SH-SY5Y (cell line): ENCODE measurements around the gene GJA5.

Experiments
- GATA2 ChIP-seq: IDR thresholded peaks from 2 replicates; pipeline ENCODE4 v1.6.1; 2011; ENCODE audit warnings: mild to moderate bottlenecking, low read depth, low read length
- GATA3 ChIP-seq: IDR thresholded peaks from 2 replicates; pipeline ENCODE4 v1.6.1; 2011; ENCODE audit warnings: low read depth, mild to moderate bottlenecking, low read length, moderate library complexity

GJA5 gene

GRCh38 chr1:147760481-147761260 lies at the start of gene GJA5:
Gene GJA5, minus strand, starts transcription at chr1:147760602. Its CDS starts 1,364 bp downstream, at chr1:147759238.
- no peak for TF ChIP-seq GATA3
- TF ChIP-seq GATA2, result no peak

- no peak for TF ChIP-seq GATA3
- TF ChIP-seq GATA2, result no peak
Observed at GRCh38 chr1:147809236-147809635, 48.8 kb upstream of the GJA5 start.

- TF ChIP-seq GATA2 (no peak), GATA3 (no peak)
Observed at GRCh38 chr1:147808025-147808424, 47.6 kb upstream of the GJA5 start.

DNA sequence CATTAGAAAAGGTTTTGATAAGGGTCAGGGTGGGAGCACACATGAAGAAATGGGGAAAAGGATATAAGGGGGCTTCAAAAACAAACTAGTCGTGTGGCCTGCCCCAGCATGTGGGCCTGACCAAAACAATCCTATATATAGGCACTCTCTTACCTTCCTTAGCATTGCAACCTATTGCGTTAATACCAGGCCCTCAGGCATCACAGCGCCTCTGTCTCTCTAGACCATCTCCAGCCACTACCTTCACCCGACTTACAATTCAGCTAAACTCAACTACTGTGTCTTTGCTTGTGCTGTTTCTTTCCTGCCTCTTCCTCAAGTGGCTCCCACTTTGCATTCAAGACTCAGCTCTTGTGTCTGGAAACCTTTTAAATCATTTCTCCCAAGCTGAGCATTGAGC lies 47.0 kb upstream of the GJA5 start:
- TF ChIP-seq GATA3 (no peak), GATA2 (no peak)

DNA sequence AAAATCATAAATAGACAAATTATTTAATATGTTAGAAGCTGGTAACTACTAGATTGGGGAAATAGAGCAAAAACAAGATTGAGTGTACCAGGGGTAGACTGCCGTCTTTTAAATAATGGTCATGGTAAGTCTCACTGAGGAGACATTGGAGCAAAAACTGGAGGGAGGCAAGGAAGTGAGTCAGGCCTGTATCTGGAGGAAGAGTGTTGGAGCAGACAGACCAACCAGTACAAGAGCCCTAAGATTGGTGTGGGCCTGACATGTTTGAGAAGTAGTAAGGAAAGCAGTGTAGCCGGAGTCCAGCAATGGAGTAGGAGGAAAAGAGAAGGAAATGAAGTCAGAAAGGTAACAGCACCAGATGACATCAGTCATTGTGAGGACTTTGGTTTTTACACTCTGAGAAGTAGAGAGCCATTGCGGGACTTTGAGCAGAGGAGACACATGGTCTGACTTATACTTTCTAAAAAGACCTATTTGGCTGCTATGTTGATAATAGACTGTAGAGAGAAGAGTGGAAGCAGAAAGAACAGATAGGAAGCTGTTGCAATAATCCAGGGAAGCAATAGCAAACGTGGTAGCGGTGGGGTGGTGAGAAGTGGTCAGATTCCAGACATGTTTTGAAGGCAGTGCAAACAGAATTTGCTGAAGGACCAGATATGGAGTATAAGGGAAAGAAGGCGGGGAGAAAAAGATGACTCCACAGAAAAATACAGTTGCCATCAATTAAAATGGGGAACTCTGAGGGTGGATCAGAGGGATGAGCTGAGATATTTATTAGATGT lies 44.7 kb upstream of the GJA5 start:
- TF ChIP-seq GATA2 (no peak), GATA3 (no peak)

DNA sequence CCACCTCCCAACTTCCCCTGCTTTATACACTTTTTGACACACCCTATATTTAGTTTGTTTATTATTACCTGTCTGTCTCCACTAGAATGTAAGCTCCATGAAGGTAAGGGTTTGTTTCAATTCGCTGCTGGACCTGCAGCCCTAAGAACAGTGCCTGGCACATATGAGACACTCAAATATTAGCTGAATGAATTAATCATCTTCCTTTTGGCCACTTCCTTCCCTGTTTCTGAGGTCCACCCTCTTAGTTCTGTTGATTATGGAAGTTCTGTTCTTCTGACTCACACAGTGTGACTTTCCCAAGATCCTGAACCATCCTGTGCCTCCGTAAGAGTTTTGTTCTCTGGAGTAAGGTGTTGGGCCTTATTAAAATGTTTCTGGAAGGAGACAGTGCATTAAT lies 40.4 kb upstream of the GJA5 start:
- no peak for TF ChIP-seq GATA3
- TF ChIP-seq GATA2, result no peak

DNA sequence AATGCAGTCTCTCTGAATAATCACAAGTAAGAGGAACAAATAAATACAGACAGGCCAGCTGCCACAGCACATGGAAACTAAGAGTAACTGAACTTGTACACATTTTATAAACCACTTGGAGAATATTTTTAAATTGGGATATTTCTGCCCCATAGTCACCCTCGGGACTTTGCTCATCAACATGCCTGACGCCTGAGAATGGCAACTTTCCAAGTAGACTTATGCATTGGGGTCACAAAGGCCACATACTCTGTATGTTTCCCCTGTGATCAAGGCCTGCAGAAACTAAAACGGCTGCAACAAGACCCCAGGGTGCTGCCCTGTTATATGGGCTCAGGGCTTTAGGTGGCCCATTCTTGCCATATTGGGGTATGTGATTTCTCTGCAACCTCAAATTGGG lies 38.3 kb upstream of the GJA5 start:
- TF ChIP-seq GATA2 (no peak), GATA3 (no peak)

DNA sequence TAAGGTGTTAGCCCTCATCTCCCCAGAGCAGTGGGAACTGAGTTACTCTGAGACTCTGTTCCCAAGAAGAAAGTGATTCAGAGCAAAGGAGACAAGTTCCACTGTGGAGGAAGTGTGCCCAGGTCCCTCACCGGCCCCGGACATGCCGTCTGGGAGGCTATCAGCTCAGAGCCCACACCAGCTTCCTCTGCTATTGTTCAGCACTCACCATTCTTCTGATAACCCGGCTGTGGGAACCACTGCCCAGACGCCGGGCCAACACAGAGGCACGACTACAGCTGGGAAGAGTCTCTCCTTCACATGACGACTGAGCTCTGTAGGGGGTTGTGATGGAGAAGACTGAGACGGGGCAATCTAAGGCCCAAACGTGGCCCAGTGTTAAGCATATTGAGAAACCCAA lies 34.2 kb upstream of the GJA5 start:
- TF ChIP-seq GATA2, result no peak
- no peak for TF ChIP-seq GATA3

- TF ChIP-seq GATA2 (no peak), GATA3 (no peak)
Observed at GRCh38 chr1:147791876-147792275, 31.5 kb upstream of the GJA5 start.

DNA sequence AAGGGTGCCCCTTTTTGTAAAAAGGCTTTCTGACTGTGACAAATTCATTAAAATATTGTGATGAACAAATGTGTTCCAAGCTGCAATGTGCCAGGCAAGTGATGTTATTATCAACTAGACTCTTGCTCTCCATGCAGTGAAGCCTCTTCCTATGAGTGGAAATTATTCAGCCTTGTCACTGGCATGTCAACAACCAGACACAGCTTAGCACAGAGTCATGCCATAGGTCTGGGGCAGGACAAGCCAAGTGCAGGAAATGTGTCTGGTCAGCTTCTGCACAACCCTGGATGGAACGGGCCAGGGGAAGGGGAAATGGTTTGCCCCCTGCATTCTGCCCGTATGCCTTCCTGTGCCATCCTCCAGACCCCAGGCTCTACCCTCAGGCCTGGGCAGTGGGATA lies 27.4 kb upstream of the GJA5 start:
- no peak for TF ChIP-seq GATA2
- no peak for TF ChIP-seq GATA3

- TF ChIP-seq GATA3 (no peak), GATA2 (no peak)
Observed at GRCh38 chr1:147786536-147786935, 26.1 kb upstream of the GJA5 start.

- TF ChIP-seq GATA3 (no peak), GATA2 (no peak)
Observed at GRCh38 chr1:147785794-147786506, 25.5 kb upstream of the GJA5 start.

DNA sequence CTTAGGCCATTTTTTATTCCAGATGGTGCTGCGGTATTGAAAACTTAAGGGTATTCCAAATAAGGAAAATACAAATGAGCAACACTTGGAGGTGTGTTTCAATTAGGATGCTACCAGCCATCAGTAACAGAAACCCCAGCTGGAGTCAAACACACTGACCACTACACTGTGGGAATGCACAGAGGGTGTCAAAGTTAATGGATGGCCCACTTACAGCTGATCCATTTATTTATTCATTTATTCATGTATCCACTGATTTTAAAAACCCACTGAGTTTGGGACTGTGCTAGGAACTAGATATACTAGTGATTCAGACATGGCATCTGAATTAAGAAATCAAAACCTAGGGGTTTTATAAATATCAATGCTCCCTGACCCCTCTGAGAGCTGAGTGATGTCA lies 24.5 kb upstream of the GJA5 start:
- TF ChIP-seq GATA2 (no peak), GATA3 (no peak)

- TF ChIP-seq GATA2 (no peak), GATA3 (no peak)
Observed at GRCh38 chr1:147781056-147781471, 20.7 kb upstream of the GJA5 start.
